Ovary (tissue), 9 donors: ENCODE data around the gene COL24A1. TPM values are rescaled to one million over a fixed set of nuclear protein-coding genes. Genes with fewer than 3 reads are reported as not detected.

ENCODE experiments used
- DNase-seq, 5 donors: peaks; one replicate each; pipeline ENCODE4 v3.0.0-alpha.2; 2019 to 2020
- H3K27ac ChIP-seq, 2 donors: fragments of 200-600 bp; one replicate each; pipeline versions ENCODE4 v1.5.1 to v1.8.0; 2019 to 2022
- H3K27me3 ChIP-seq: fragments of 200-600 bp; one replicate; pipeline ENCODE4 v1.8.0; 2022
- H3K36me3 ChIP-seq: fragments of 200-600 bp; sonication (generic); one replicate; pipeline ENCODE4 v1.5.1; 2019
- H3K4me1 ChIP-seq: one replicate; pipeline ENCODE4 v1.8.1; 2013; ENCODE audit warnings: mild to moderate bottlenecking, moderate library complexity; ENCODE audit not compliant: insufficient read depth
- H3K4me3 ChIP-seq: fragments of 200-600 bp; sonication (generic); one replicate; pipeline ENCODE4 v1.5.1; 2017
- H3K9me3 ChIP-seq, 2 donors: fragments of 200-600 bp in 1 of 2; sonication (generic) in 1 of 2; one replicate each; pipeline versions ENCODE4 v1.5.1 to v1.8.1; 2013 to 2019; ENCODE audit warnings: mild to moderate bottlenecking in 1 of 2, moderate library complexity in 1 of 2
- CTCF ChIP-seq, 3 donors: fragments of 450-650 bp in 2 of 3; fragments of 200-600 bp in 1 of 3; IDR thresholded peaks; one replicate each; pipeline versions ENCODE4 v1.5.1 to v1.8.0; 2016 to 2022; ENCODE audit warnings: antibody characterized with exemption in 3 of 3, mild to moderate bottlenecking in 1 of 3
- EP300 ChIP-seq: sonication (generic); formaldehyde crosslinking; IDR thresholded peaks from one replicate; pipeline ENCODE4 v1.6.1; 2017; ENCODE audit warnings: antibody characterized with exemption
- POLR2A ChIP-seq: fragments of 450-650 bp; IDR thresholded peaks from one replicate; pipeline ENCODE4 v1.6.1; 2017; ENCODE audit warnings: antibody characterized with exemption, mild to moderate bottlenecking, moderate library complexity
- WGBS, 3 donors: extraction: QIAGEN DNeasy Blood & Tissue Kit in 1 of 3; methylation state at CpG; one replicate each; pipeline versions ENCODE4 v1.1.5 to v1.1.7; 2013 to 2017; 5-methylcytosine and 5-hydroxymethylcytosine counted together
- intact Hi-C, 4 donors: fragments of 100-400 bp; cut with DNase I; formaldehyde crosslinking; loops; one replicate each; pipeline versions ENCODE4 v1.11.0 to v1.15.1; 2022 to 2023
- polyA plus RNA-seq, 2 donors: library from polyadenylated mRNA; stranded (reverse); fragments of 200-250 nt in 1 of 2; fragments of 350-450 nt in 1 of 2; fragmentation: Illumina TruSeq in 1 of 2; extraction: RNeasy Lipid Tissue Mini Kit (QIAGEN cat#74804) in 1 of 2; gene quantifications; one replicate each; pipeline ENCODE4 v1.2.3, GENCODE V29; 2013 to 2014
- total RNA-seq, 7 donors: library from RNA; depleted of rRNA in 2 of 7; stranded (reverse); fragments of >200 nt in 2 of 7; fragmentation: NEBNext Ultra II Directional in 3 of 7; extraction: Animal tissue kit (Norgen Biotek cat#: 25700) in 3 of 7; gene quantifications; one replicate each; pipeline versions ENCODE4 v1.1.0 to v1.2.4, GENCODE V29; 2016 to 2023
- donor health status: DM: no; HTN: no; CAD: no; lungs with moderate emphysema.
- donor health status: DM: no; HTN: no; CAD: no.
- donor health status: Bipolar disorder and iron deficiency.
- donor health status: DM: yes; HTN: yes; CAD: no.
- donor health status: DM: no; HTN: no; CAD: no.
- donor health status: DM: yes; HTN: yes; CAD: no.

Gene COL24A1
- total and polyA plus RNA-seq, 9 donors, result 0.31 to 5.8 (median 0.74) TPM

- Histone ChIP-seq H3K36me3 (no peaks in the 10 kb centered on the region), H3K9me3 (no peaks in the 10 kb centered on the region), H3K27me3 (no peaks in the 10 kb centered on the region), H3K4me3 (no peak overlapping the region), H3K27ac (no peak overlapping the region), H3K4me1 (no peaks in the 10 kb centered on the region)
- WGBS, 3 donors, result 63 to 89% (median 77%) methylated on average over 2 of the region's 2 CpGs
- DNase-seq, result no peak
- no peak for TF ChIP-seq POLR2A
- no peak for TF ChIP-seq EP300
- no peak for TF ChIP-seq CTCF (IDR thresholded peaks at IDR 0.05)
- intact Hi-C loops, result no loop called here
Observed at GRCh38 chr1:85898861-85899260, 257.7 kb downstream of the COL24A1 start.

GRCh38 chr1:85894651-85895050 lies 261.9 kb downstream of the COL24A1 start:
- Histone ChIP-seq H3K4me3 (no peak overlapping the region), H3K9me3 (no peaks in the 10 kb centered on the region), H3K4me1 (no peaks in the 10 kb centered on the region), H3K36me3 (no peaks in the 10 kb centered on the region), H3K27ac (no peak overlapping the region), H3K27me3 (no peaks in the 10 kb centered on the region)
- 12 to 15% (median 14%) methylated on average over 4 of the region's 4 CpGs for WGBS, 3 donors
- peak in 3 of 5 donors; percentile 21 to 36 (median 31) for DNase-seq
- intact Hi-C loops, result no loop called here
- TF ChIP-seq POLR2A (no peak), CTCF (IDR thresholded peaks at IDR 0.05) (no peak), EP300 (no peak)

- H3K4me3 ChIP-seq, result no peak overlapping the region
- WGBS, 3 donors, result 92 to 95% (median 92%) methylated on average over 2 of the region's 2 CpGs
- no peaks in the 10 kb centered on the region for H3K9me3 ChIP-seq
- H3K4me1 ChIP-seq, result no peaks in the 10 kb centered on the region
- H3K36me3 ChIP-seq, result no peaks in the 10 kb centered on the region
- no peaks in the 10 kb centered on the region for H3K27me3 ChIP-seq
- intact Hi-C loops, result no loop called here
- no peak for DNase-seq
- H3K27ac ChIP-seq, result no peak overlapping the region
- TF ChIP-seq POLR2A, result no peak
- no peak for TF ChIP-seq CTCF (IDR thresholded peaks at IDR 0.05)
- TF ChIP-seq EP300, result no peak
Observed at GRCh38 chr1:85892366-85892765, 264.2 kb downstream of the COL24A1 start.

- H3K27me3 ChIP-seq, result no peaks in the 10 kb centered on the region
- H3K36me3 ChIP-seq, result no peaks in the 10 kb centered on the region
- no peak overlapping the region for H3K27ac ChIP-seq
- H3K4me1 ChIP-seq, result no peaks in the 10 kb centered on the region
- no peak for DNase-seq
- 92 to 95% (median 92%) methylated on average over 2 of the region's 2 CpGs for WGBS, 3 donors
- H3K4me3 ChIP-seq, result no peak overlapping the region
- intact Hi-C loops, result no loop called here
- H3K9me3 ChIP-seq, result no peaks in the 10 kb centered on the region
- TF ChIP-seq CTCF (IDR thresholded peaks at IDR 0.05), result no peak
- no peak for TF ChIP-seq EP300
- TF ChIP-seq POLR2A, result no peak
Observed at GRCh38 chr1:85889870-85890269, 266.7 kb downstream of the COL24A1 start.
